DOHH2 (cell line): Measurements from ENCODE around the gene IKZF3.

ENCODE experiments used
- H3F3A ChIP-seq: fragments of 200-600 bp; sonication (generic), shearing (Covaris generic); 2 replicates; pipeline ENCODE4 v1.6.0; 2016; ENCODE audit warnings: antibody characterized with exemption, mild to moderate bottlenecking; ENCODE audit not compliant: control insufficient read depth, insufficient read depth
- H3K27ac ChIP-seq: fragments of 200-600 bp; sonication (generic); 2 replicates; pipeline ENCODE4 v1.5.1; 2014; ENCODE audit warnings: low read depth, mild to moderate bottlenecking, low read length, moderate library complexity
- H3K27me3 ChIP-seq: fragments of 200-600 bp; sonication (generic); 2 replicates; pipeline ENCODE4 v1.6.1; 2014; ENCODE audit warnings: mild to moderate bottlenecking, low read length, mixed read lengths; ENCODE audit not compliant: control insufficient read depth
- H3K36me3 ChIP-seq: fragments of 200-600 bp; sonication (generic); 2 replicates; pipeline ENCODE4 v1.6.1; 2014; ENCODE audit warnings: mild to moderate bottlenecking, low read length, moderate library complexity, mixed read lengths; ENCODE audit not compliant: control insufficient read depth
- H3K4me1 ChIP-seq: fragments of 200-600 bp; sonication (generic); 2 replicates; pipeline ENCODE4 v1.6.1; 2014; ENCODE audit warnings: mild to moderate bottlenecking, low read length, mixed read lengths; ENCODE audit not compliant: control insufficient read depth
- H3K4me2 ChIP-seq: fragments of 200-600 bp; sonication (generic); 2 replicates; pipeline ENCODE4 v1.6.0; 2014; ENCODE audit warnings: mild to moderate bottlenecking, low read length, moderate library complexity
- H3K4me3 ChIP-seq: fragments of 200-600 bp; sonication (generic); 2 replicates; pipeline ENCODE4 v1.5.1; 2014; ENCODE audit warnings: mild to moderate bottlenecking, low read length, mixed read lengths
- H3K79me2 ChIP-seq: fragments of 200-600 bp; sonication (generic); 2 replicates; pipeline ENCODE4 v1.6.1; 2014; ENCODE audit warnings: mild to moderate bottlenecking, low read length, mixed read lengths; ENCODE audit not compliant: control insufficient read depth
- H3K9me2 ChIP-seq: fragments of 200-600 bp; sonication (generic); replicated peaks from 2 replicates; pipeline ENCODE4 v1.6.1; 2014; ENCODE audit warnings: mild to moderate bottlenecking, low read length, mixed read lengths; ENCODE audit not compliant: control insufficient read depth
- H3K9me3 ChIP-seq: fragments of 200-600 bp; sonication (generic); 2 replicates; pipeline ENCODE4 v1.6.1; 2014; ENCODE audit warnings: antibody characterized with exemption, low read length, mixed read lengths; ENCODE audit not compliant: control insufficient read depth, insufficient read depth
- H4K20me1 ChIP-seq: fragments of 200-600 bp; sonication (generic); 2 replicates; pipeline ENCODE4 v1.6.0; 2014; ENCODE audit warnings: low read depth, mild to moderate bottlenecking, antibody characterized with exemption, low read length, moderate library complexity; ENCODE audit not compliant: control insufficient read depth, insufficient read depth
- EZH2phosphoT487 ChIP-seq: fragments of 200-600 bp; sonication (generic); IDR thresholded peaks from 2 replicates; pipeline ENCODE4 v1.6.1; 2017; ENCODE audit warnings: borderline replicate concordance, mild to moderate bottlenecking, antibody characterized with exemption, low read length, moderate library complexity, mixed read lengths
- TF ChIP-seq, protein P1 (sequence below): fragments of 200-600 bp; sonication (generic); IDR thresholded peaks from one replicate; pipeline ENCODE4 v1.5.1; 2014; ENCODE audit warnings: antibody characterized with exemption, mild to moderate bottlenecking, low read depth, low read length; ENCODE audit not compliant: poor library complexity, severe bottlenecking

IKZF3 gene

GRCh38 chr17:39826334-39826733 is 37.8 kb downstream of the IKZF3 start:
- Histone ChIP-seq H3K9me3 (peaks cover 55% of the 10 kb centered on the region), H3K4me1 (peaks cover 10% of the 10 kb centered on the region), H3K4me2 (no peak overlapping the region), H3K9me2 (no peaks in the 10 kb centered on the region), H3F3A (no peaks in the 10 kb centered on the region; the same call in 1 of the 2 replicates), H3K79me2 (peaks cover 85% of the 10 kb centered on the region), H3K27me3 (no peaks in the 10 kb centered on the region), H3K4me3 (no peak overlapping the region), H3K27ac (no peak overlapping the region), H4K20me1 (no peaks in the 10 kb centered on the region), H3K36me3 (peaks cover 97% of the 10 kb centered on the region)
- no peak for TF ChIP-seq EZH2phosphoT487
- TF ChIP-seq, protein P1, sequence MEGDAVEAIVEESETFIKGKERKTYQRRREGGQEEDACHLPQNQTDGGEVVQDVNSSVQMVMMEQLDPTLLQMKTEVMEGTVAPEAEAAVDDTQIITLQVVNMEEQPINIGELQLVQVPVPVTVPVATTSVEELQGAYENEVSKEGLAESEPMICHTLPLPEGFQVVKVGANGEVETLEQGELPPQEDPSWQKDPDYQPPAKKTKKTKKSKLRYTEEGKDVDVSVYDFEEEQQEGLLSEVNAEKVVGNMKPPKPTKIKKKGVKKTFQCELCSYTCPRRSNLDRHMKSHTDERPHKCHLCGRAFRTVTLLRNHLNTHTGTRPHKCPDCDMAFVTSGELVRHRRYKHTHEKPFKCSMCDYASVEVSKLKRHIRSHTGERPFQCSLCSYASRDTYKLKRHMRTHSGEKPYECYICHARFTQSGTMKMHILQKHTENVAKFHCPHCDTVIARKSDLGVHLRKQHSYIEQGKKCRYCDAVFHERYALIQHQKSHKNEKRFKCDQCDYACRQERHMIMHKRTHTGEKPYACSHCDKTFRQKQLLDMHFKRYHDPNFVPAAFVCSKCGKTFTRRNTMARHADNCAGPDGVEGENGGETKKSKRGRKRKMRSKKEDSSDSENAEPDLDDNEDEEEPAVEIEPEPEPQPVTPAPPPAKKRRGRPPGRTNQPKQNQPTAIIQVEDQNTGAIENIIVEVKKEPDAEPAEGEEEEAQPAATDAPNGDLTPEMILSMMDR: no peak

GRCh38 chr17:39823407-39824054 is 40.6 kb downstream of the IKZF3 start:
- no peaks in the 10 kb centered on the region for H3K27me3 ChIP-seq
- H3K27ac ChIP-seq: no peak overlapping the region
- no peaks in the 10 kb centered on the region for H4K20me1 ChIP-seq
- H3K36me3 ChIP-seq: peaks cover 97% of the 10 kb centered on the region
- TF ChIP-seq EZH2phosphoT487: no peak
- TF ChIP-seq, protein P1: no peak
- H3F3A ChIP-seq: peaks cover 4% of the 10 kb centered on the region; the same call in 1 of the 2 replicates
- peaks cover 89% of the 10 kb centered on the region for H3K79me2 ChIP-seq
- H3K4me2 ChIP-seq: no peak overlapping the region
- no peaks in the 10 kb centered on the region for H3K9me2 ChIP-seq
- peaks cover 50% of the 10 kb centered on the region for H3K9me3 ChIP-seq
- no peak overlapping the region for H3K4me3 ChIP-seq
- H3K4me1 ChIP-seq: peaks cover 38% of the 10 kb centered on the region

- H3K79me2 ChIP-seq: peaks cover 92% of the 10 kb centered on the region
- no peak for TF ChIP-seq EZH2phosphoT487
- TF ChIP-seq, protein P1: no peak
- H3K9me2 ChIP-seq: no peaks in the 10 kb centered on the region
- H3F3A ChIP-seq: peaks cover 11% of the 10 kb centered on the region
- H4K20me1 ChIP-seq: no peaks in the 10 kb centered on the region
- H3K36me3 ChIP-seq: peaks cover 97% of the 10 kb centered on the region
- H3K4me2 ChIP-seq: no peak overlapping the region
- H3K4me1 ChIP-seq: peaks cover 46% of the 10 kb centered on the region
- peaks cover 38% of the 10 kb centered on the region for H3K9me3 ChIP-seq
- no peak overlapping the region for H3K27ac ChIP-seq
- no peak overlapping the region for H3K4me3 ChIP-seq
- H3K27me3 ChIP-seq: no peaks in the 10 kb centered on the region
Observed at GRCh38 chr17:39822051-39822451, 42.1 kb downstream of the IKZF3 start.
